Kidney tubule cell (primary cell): Measurements from ENCODE around the gene ROM1.
A peak's percentile ranks its signal among the peaks of the same experiment; 100 is the strongest.
"Not testable (repeated sequence)": the region's sequence is repeated elsewhere in the genome, so short reads cannot be mapped to it uniquely, and the experiment has no call there.

Experiments
- DNase-seq: peaks from one replicate; pipeline ENCODE4 v3.0.0-alpha.2; 2018; ENCODE audit warnings: low spot score

The ROM1 gene

DNA sequence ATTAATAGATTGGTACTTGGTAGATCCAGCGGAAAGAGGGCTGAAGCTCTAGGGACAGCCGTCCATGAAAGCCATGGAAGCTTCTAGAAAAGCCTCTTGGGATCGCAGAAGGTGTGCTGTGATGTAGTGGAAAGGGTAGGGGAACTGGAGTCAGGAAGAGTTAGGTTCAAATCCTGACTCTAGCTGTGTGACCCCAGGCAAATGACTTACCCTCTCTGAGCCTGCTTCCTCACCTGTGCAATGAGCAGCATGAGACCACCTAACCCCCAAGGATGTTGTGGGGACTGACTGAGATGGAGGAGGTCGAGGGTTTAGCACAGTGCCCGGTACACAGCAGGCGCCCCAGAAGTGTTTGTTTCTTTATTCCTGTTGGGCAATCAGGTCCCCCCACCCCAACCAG lies 2.7 kb upstream of the ROM1 start:
- no peak for DNase-seq

- DNase-seq: no peak
Measured at GRCh38 chr11:62610814-62611704, 2.0 kb upstream of the ROM1 start.

- DNase-seq: peak; percentile 46
Measured at GRCh38 chr11:62611705-62612365, 1.2 kb upstream of the ROM1 start.

GRCh38 chr11:62613291-62613778 lies 278 bp downstream of the ROM1 start:
- no peak for DNase-seq

- DNase-seq: peak; percentile 78
Measured at GRCh38 chr11:62614275-62614674, 1.2 kb downstream of the ROM1 start.

DNA sequence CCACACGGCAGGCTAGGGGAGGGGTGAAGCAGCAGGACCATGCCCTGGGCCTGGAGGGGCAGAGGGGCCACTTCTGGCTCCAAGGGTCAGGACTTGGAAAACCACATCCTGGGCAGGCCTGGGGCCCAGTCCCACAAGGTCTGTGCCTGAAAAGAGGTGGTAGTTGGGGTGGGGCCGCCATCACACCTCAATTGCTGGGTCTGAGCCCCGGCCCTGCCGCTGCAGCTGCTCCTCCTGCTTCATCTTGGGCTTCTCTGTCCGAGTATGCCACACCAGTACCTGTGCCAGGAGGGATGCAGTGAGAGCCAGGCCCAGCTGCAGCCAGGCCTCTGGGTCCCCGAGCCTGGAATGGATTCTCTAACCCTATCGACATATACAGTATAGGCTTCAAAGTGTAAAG lies 2.5 kb downstream of the ROM1 start:
- DNase-seq: no peak

- not testable (repeated sequence) for DNase-seq
Measured at GRCh38 chr11:62616957-62617356, 3.9 kb downstream of the ROM1 start.

DNA sequence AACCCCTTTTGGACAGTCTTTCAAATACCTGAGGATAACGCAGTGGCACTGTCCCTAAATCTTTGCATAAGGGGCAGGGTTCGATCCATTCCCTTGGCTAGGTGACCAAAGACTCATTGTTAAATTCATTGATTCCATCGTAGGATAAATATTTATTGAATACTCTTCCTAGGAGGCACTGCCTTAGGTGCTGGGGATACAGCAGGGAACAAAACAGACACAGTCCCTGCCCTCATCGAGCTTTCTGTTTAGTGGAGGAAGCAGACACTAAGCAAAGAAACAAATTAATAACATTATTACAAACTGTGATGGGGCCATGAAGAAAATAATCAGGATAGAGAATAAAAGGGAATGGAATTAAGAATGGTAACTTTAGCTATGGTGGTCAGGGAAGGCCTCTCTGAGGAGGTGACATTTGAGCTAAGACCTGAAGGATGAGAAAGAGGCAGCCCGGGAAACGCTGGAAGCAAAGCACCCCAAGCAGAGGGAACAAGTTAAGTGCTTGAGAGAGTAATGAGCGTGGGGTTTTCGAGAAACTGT lies 8.0 kb downstream of the ROM1 start:
- no peak for DNase-seq

- DNase-seq: peak; percentile 99
Measured at GRCh38 chr11:62621567-62622470, 8.8 kb downstream of the ROM1 start, which contains the start of gene B3GAT3. Gene B3GAT3, minus strand, starts transcription at chr11:62621986. Its CDS starts 39 bp downstream, at chr11:62621947.

DNA sequence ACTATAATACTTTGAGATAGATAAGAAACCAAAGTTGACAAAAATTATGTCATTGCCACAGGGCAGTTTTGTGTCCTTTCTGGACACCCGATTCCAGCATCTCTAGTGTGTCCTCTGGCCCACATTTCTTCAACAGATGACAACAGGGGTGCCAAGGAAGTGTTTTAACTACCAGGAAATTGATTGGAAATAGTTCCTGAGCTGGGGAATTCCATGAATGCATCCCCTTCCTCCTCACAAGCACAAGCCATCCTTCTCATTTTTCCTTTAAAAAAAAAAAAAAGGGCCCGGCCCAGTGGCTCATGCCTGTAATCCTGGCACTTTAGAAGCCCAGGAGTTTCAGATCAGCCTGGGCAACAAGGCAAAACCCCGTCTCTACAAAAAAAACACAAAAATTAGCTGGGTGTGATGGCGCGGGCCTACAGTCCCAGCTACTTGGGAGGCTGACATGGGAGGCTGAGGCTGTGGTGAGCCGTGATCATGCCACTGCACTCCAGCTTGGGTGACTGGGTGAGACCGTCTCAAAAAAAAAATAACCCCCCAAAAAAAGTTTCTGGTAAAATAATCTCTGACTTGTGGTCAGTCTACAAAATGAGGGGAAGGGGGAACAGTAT lies 9.5 kb downstream of the ROM1 start:
- DNase-seq: no peak

- no peak for DNase-seq
Measured at GRCh38 chr11:62627713-62628112, 14.7 kb downstream of the ROM1 start.

- no peak for DNase-seq
Measured at GRCh38 chr11:62632492-62632891, 19.4 kb downstream of the ROM1 start.

- no peak for DNase-seq
Measured at GRCh38 chr11:62644220-62644619, 31.2 kb downstream of the ROM1 start.

DNA sequence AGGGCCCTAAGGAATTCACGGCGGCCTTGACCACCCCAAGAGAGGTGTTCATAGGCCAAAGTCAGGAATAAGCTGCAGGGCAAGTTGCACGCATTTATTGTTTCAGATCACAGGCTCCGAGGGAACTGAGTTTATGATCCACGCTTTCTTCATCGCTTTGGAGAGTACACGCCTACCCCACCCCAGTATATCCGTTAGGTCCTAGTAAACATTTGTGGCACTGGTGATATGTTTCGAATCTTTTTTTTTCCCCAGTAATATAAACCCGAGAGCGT lies 32.6 kb downstream of the ROM1 start:
- peak; percentile 7 for DNase-seq

- DNase-seq: peak; percentile 97
Measured at GRCh38 chr11:62645946-62646824, 33.1 kb downstream of the ROM1 start, which contains the start of gene GANAB. Gene GANAB, minus strand, starts transcription at chr11:62646613. Its CDS starts 14 bp downstream, at chr11:62646599.

DNA sequence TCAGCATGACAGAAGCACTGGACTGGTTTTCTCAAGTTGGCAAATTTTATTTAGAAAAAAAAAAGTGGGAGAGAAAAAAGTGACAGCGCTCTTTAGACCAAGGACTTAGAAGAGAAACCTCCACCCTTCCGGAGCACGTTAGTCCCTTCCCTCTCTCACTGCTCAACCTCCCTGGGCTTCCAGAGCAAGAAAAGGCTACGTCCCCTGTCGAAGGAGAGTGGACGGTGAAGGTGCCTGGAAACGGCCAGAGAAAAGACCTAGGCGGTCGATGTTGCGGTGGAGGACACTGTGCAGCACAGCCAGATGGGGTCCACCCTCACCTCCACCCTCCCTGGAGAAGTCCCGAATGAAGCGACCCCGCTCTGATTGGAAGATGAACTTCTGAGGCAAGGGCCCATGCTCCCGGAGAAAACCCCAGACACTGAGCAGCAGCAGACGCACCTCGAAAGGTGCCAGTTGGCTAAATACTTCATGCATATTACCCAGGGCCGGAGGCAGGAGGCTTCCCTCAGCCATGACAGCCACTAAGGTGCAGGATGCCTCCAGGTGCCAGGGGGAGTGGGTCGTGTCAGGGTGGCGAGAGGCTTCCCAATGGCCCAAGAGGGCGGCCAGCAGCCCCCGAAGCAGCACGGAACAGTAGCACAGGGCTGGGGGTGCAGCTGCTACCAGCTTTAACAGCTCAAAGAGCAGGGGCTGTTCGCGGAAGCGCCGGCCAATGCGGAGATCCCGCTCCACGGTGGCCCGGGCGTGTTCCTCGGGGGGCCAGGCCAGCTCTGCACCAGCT lies 34.0 kb downstream of the ROM1 start:
- no peak for DNase-seq

DNA sequence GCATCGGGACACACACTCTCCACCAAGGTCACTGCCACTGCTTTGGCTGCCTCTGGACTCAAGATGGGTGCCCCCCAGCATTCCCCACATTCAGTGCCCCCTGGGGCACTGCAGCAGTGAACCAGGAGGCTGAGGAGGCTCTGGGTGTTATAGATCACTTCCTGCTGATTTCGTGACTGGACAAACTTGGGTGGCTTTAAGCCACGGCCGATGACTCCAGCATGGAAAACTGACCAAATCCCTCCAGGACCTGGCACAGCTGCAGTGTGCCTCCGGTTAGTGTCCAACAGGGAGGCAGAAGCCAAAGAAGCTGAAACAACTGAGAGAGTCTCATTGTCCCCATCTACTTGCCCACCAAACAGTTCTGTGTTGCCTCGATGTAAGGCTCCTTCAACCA lies 34.5 kb downstream of the ROM1 start:
- no peak for DNase-seq

DNA sequence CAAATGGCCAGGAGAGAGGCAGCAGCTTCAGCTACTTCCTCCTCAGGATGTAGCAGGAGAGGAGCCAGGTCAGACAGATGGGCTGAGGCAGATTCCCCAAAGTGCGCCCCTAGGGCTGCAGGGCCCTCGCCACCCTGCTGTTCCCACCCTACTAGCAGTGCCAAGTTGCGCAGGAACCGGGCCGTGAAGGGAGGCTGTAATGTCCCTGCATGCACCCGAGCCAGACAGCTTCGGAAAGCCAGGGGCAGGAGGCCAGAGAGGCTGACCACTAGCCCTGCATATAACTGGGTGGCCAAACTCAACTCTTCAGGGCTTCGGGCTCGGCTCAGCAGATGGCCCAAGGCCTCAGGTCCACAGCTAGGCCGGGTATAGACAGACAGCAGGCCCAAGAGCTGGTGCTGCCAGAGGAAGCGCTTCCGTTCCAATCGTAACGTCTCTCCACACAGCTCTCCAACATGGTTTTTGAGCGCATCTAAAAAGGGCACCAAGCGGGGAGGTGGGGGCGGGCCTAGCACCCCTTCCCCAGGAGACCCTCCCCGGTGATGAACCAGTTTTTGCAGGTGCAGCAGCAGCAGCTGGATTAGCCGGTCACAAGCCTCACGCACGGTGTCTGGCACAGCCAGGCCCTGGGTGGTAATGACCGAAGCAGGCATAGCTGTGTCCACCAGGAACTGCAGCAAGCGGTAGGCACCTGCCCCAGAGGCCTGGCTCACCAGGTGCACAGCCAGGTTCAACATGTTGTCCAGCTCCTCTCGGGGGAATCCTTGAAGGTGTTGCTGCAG lies 35.3 kb downstream of the ROM1 start:
- no peak for DNase-seq

- no peak for DNase-seq
Measured at GRCh38 chr11:62648967-62649364, 35.9 kb downstream of the ROM1 start.
